B cell (primary cell): ENCODE measurements around the gene PGPEP1. TPM values are rescaled to one million over a fixed set of nuclear protein-coding genes. Genes with fewer than 3 reads are reported as not detected.

Source experiments
- ATAC-seq: fragments of 200-7000 bp; cut with Tn5 transposase; one replicate; pipeline ENCODE4 v1.10.0; 2021; ENCODE audit warnings: low read depth, mild to moderate bottlenecking, moderate number of reproducible peaks, moderate library complexity
- CTCF ChIA-PET: fragments of 350-600 bp; sonication (Branson Sonifier 250); formaldehyde crosslinking; loops from one replicate; lab custom pipeline; 2021; ENCODE audit warnings: antibody characterized with exemption, inconsistent platforms; lab: Charles Lee
- POLR2A ChIA-PET: fragments of 350-600 bp; sonication (Branson Sonifier 250); formaldehyde crosslinking; loops from one replicate; lab custom pipeline; 2021; ENCODE audit warnings: antibody characterized with exemption; lab: Charles Lee
- DNase-seq: peaks from one replicate; pipeline ENCODE4 v3.0.0; 2013
- H2AFZ ChIP-seq: 2 replicates; pipeline ENCODE4 v1.6.1; 2012; ENCODE audit warnings: mild to moderate bottlenecking, low read depth, low read length; ENCODE audit not compliant: insufficient read depth, poor library complexity, severe bottlenecking
- H3K27ac ChIP-seq, 2 donors: 1 replicate in 1 of 2; 2 replicates in 1 of 2; pipeline ENCODE4 v1.5.1; 2012 to 2013; ENCODE audit warnings: low read length in 2 of 2, mild to moderate bottlenecking in 2 of 2, moderate library complexity in 1 of 2
- H3K27me3 ChIP-seq, 4 experiments: fragments of 200-600 bp in 1 of 4; sonication (generic) in 1 of 4; replicated peaks in 1 of 4; 1 replicate in 2 of 4; 2 replicates in 2 of 4; pipeline versions ENCODE4 v1.6.1 to v1.7.0; 2013 to 2016; ENCODE audit warnings: low read length in 3 of 4, mild to moderate bottlenecking in 2 of 4, mixed read lengths in 1 of 4, moderate library complexity in 1 of 4; ENCODE audit not compliant: insufficient read depth in 4 of 4, control insufficient read depth in 3 of 4; ENCODE audit errors: control extremely low read depth in 1 of 4
- H3K36me3 ChIP-seq, 2 experiments: replicated peaks in 1 of 2; 1 replicate in 1 of 2; 2 replicates in 1 of 2; pipeline versions ENCODE4 v1.6.1 to v1.7.1; 2013; ENCODE audit warnings: low read length in 1 of 2; ENCODE audit not compliant: insufficient read depth in 2 of 2, control insufficient read depth in 1 of 2; ENCODE audit errors: control extremely low read depth in 1 of 2, extremely low read depth in 1 of 2
- H3K4me1 ChIP-seq, 2 donors: fragments of 200-600 bp in 1 of 2; sonication (generic) in 1 of 2; 1 replicate in 1 of 2; 2 replicates in 1 of 2; pipeline versions ENCODE4 v1.5.1 to v1.6.1; 2013 to 2017; ENCODE audit warnings: low read length in 2 of 2; ENCODE audit not compliant: control insufficient read depth in 2 of 2, insufficient read depth in 2 of 2
- H3K4me2 ChIP-seq: replicated peaks from 2 replicates; pipeline ENCODE3; 2012; ENCODE audit warnings: mild to moderate bottlenecking, low read depth, low read length; ENCODE audit not compliant: poor library complexity, severe bottlenecking
- H3K4me3 ChIP-seq, 5 experiments: fragments of 200-600 bp in 1 of 5; sonication (generic) in 1 of 5; 1 replicate in 3 of 5; 2 replicates in 2 of 5; pipeline versions ENCODE4 v1.5.1 to v1.7.0; 2011 to 2016; ENCODE audit warnings: low read length in 4 of 5, mild to moderate bottlenecking in 4 of 5, low read depth in 2 of 5, control low read depth in 1 of 5, moderate library complexity in 1 of 5; ENCODE audit not compliant: insufficient read depth in 1 of 5; ENCODE audit errors: control extremely low read depth in 1 of 5, extremely low read depth in 1 of 5
- H3K79me2 ChIP-seq: fragments of 200-600 bp; sonication (generic); one replicate; pipeline ENCODE4 v1.6.0; 2016; ENCODE audit warnings: low read length; ENCODE audit not compliant: control insufficient read depth, insufficient read depth
- H3K9ac ChIP-seq: fragments of 200-600 bp; sonication (generic); 2 replicates; pipeline ENCODE4 v1.6.1; 2017; ENCODE audit warnings: mild to moderate bottlenecking, low read length, moderate library complexity
- H3K9me3 ChIP-seq, 3 donors: one replicate each; pipeline versions ENCODE4 v1.6.1 to v1.7.1; 2013; ENCODE audit warnings: low read length in 2 of 3; ENCODE audit not compliant: control insufficient read depth in 2 of 3, insufficient read depth in 1 of 3; ENCODE audit errors: control extremely low read depth in 1 of 3
- H4K20me1 ChIP-seq: 2 replicates; pipeline ENCODE4 v1.6.0; 2012; ENCODE audit warnings: mild to moderate bottlenecking, low read length; ENCODE audit not compliant: insufficient read depth, control insufficient read depth, poor library complexity, severe bottlenecking
- H3K27ac Mint-ChIP-seq: one replicate; pipeline ENCODE4 v1.8.0; 2021; ENCODE audit warnings: mixed read lengths
- H3K27me3 Mint-ChIP-seq: one replicate; pipeline ENCODE4 v1.8.0; 2021; ENCODE audit warnings: mixed read lengths
- H3K4me1 Mint-ChIP-seq: one replicate; pipeline ENCODE4 v1.8.0; 2021; ENCODE audit warnings: mixed read lengths
- H3K4me3 Mint-ChIP-seq: one replicate; pipeline ENCODE4 v1.8.0; 2021; ENCODE audit warnings: mixed read lengths
- H3K9me3 Mint-ChIP-seq: one replicate; pipeline ENCODE4 v1.8.0; 2022; ENCODE audit warnings: mixed read lengths; ENCODE audit not compliant: insufficient read depth
- CTCF ChIP-seq: fragments of 200-600 bp; IDR thresholded peaks from one replicate; pipeline ENCODE4 v1.8.0; 2022; ENCODE audit warnings: antibody characterized with exemption, mild to moderate bottlenecking
- EZH2 ChIP-seq: IDR thresholded peaks from 2 replicates; pipeline ENCODE4 v1.6.1; 2012; ENCODE audit warnings: borderline replicate concordance, low read depth, mild to moderate bottlenecking, moderate library complexity, low read length; ENCODE audit not compliant: insufficient read depth, poor library complexity, severe bottlenecking
- WGBS: methylation state at CpG from one replicate; pipeline ENCODE4 v1.1.5; 2013; ENCODE audit warnings: missing lambda C conversion rate; ENCODE audit not compliant: insufficient coverage; 5-methylcytosine and 5-hydroxymethylcytosine counted together
- intact Hi-C: fragments of 100-400 bp; cut with micrococcal nuclease; formaldehyde crosslinking; loops from one replicate; pipeline ENCODE4 v1.10.0; 2022
- polyA plus RNA-seq: library from polyadenylated mRNA; depleted of rRNA; stranded (reverse); fragments of >200 nt; gene quantifications from 2 replicates; pipeline ENCODE4 v1.2.3, GENCODE V29; 2012
- total RNA-seq, 2 donors: library from RNA; stranded (reverse); fragments of 120-200 nt in 1 of 2; gene quantifications; 1 replicate in 1 of 2; 2 replicates in 1 of 2; pipeline versions ENCODE4 v1.2.3 to v1.2.4, GENCODE V29; 2013 to 2022

The PGPEP1 gene
- total and polyA plus RNA-seq, 2 donors (not counting 1 experiment from before 2014, with no cell fraction given) = 17.6 to 20.9 TPM

- H3K36me3 ChIP-seq = no peaks in the 10 kb centered on the region
- Mint-ChIP-seq H3K4me1 (peaks cover 65% of the 10 kb centered on the region), H3K27ac (no peak overlapping the region), H3K27me3 (peaks cover 35% of the 10 kb centered on the region), H3K4me3 (peak overlapping the region; percentile 85), H3K9me3 (no peaks in the 10 kb centered on the region)
- H3K9me3 ChIP-seq = peaks cover 0 to 28% (median 0%) of the 10 kb centered on the region in 3 donors
- H3K79me2 ChIP-seq = peaks cover 19% of the 10 kb centered on the region
- H3K4me3 ChIP-seq = peak overlapping the region in 2 of 5 experiments; percentile 32 to 67
- 7% methylated on average over 24 of the region's 30 CpGs for WGBS
- ATAC-seq = no peak
- H3K4me2 ChIP-seq = peak overlapping the region; percentile 97
- peaks cover 70 to 75% of the 10 kb centered on the region in 2 donors for H3K4me1 ChIP-seq
- no peak for TF ChIP-seq CTCF
- TF ChIP-seq EZH2 = no peak
- no peak overlapping the region for H3K27ac ChIP-seq
- CTCF ChIA-PET = interaction anchor here (1.0 to 9.3 kb wide), 8 partner anchors 8 to 138 kb away, joined by 3 to 196 read pairs (median 8); partner anchors contain the start of genes GDF15 and LSM4
- peaks cover 43% of the 10 kb centered on the region for H4K20me1 ChIP-seq
- POLR2A ChIA-PET = interaction anchor here (0.5 to 1.1 kb wide), 3 partner anchors 11 to 1326 kb away, joined by 3 to 7 read pairs (median 6); partner anchors contain the start of gene LRRC25
- peaks cover 0 to 54% (median 32%) of the 10 kb centered on the region in 4 experiments for H3K27me3 ChIP-seq
- H2AFZ ChIP-seq = no peak overlapping the region
- intact Hi-C loops = no loop called here
- H3K9ac ChIP-seq = peak overlapping the region; percentile 39
- peak; percentile 56 for DNase-seq
Measured at GRCh38 chr19:18418029-18418482, 77.7 kb downstream of the PGPEP1 start.
